Calu3 (cell line): Measurements from ENCODE around the gene TM7SF2. TPM values are rescaled to one million over a fixed set of nuclear protein-coding genes. Genes with fewer than 3 reads are reported as not detected.

Experiments
- BruUV-seq: library from RNA; stranded (reverse); fragments of 400-500 nt; replicated peaks from 2 replicates; lab custom pipeline; 2021; lab: Mats Ljungman, UMichigan
- CTCF ChIA-PET: fragments of 300-600 bp; sonication (Branson Sonifier 250); formaldehyde crosslinking; loops from one replicate; lab custom pipeline; 2022; ENCODE audit warnings: antibody characterized with exemption; lab: Charles Lee
- DNase-seq: peaks from one replicate; pipeline ENCODE4 v3.0.0; 2022
- H3K27ac Mint-ChIP-seq: one replicate; pipeline ENCODE4 v1.8.0; 2022; ENCODE audit warnings: mixed read lengths; ENCODE audit not compliant: unreplicated experiment
- H3K27me3 Mint-ChIP-seq: one replicate; pipeline ENCODE4 v1.8.0; 2022; ENCODE audit warnings: mixed read lengths; ENCODE audit not compliant: unreplicated experiment
- H3K36me3 Mint-ChIP-seq: one replicate; pipeline ENCODE4 v1.8.0; 2022; ENCODE audit warnings: mild to moderate bottlenecking, moderate library complexity, mixed read lengths; ENCODE audit not compliant: insufficient read depth, unreplicated experiment
- H3K4me1 Mint-ChIP-seq: one replicate; pipeline ENCODE4 v1.8.0; 2022; ENCODE audit warnings: mild to moderate bottlenecking, low read depth, mixed read lengths; ENCODE audit not compliant: unreplicated experiment
- H3K4me3 Mint-ChIP-seq: one replicate; pipeline ENCODE4 v1.8.0; 2022; ENCODE audit warnings: mild to moderate bottlenecking, low read depth, moderate library complexity, mixed read lengths; ENCODE audit not compliant: unreplicated experiment
- H3K9me3 Mint-ChIP-seq: one replicate; pipeline ENCODE4 v1.8.0; 2022; ENCODE audit warnings: low read depth, mixed read lengths; ENCODE audit not compliant: unreplicated experiment
- CTCF ChIP-seq: fragments of 200-600 bp; IDR thresholded peaks from one replicate; pipeline ENCODE4 v1.8.0; 2022; ENCODE audit warnings: antibody characterized with exemption; ENCODE audit not compliant: unreplicated experiment
- intact Hi-C: fragments of 100-400 bp; cut with micrococcal nuclease; formaldehyde crosslinking; loops from one replicate; pipeline ENCODE4 v1.10.0; 2022; ENCODE audit not compliant: unreplicated experiment
- total RNA-seq: library from RNA; stranded (reverse); gene quantifications from 2 replicates; pipeline ENCODE4 v1.2.3, GENCODE V29; 2022

TM7SF2 gene
- total RNA-seq, 1 experiment from 2014 or later, result 41.2 TPM

GRCh38 chr11:65156926-65157325, 45.3 kb downstream of the TM7SF2 start:
- intact Hi-C loops, result no loop called here
- no peak for DNase-seq
- Mint-ChIP-seq H3K27me3 (no peaks in the 10 kb centered on the region), H3K4me3 (no peak overlapping the region), H3K36me3 (no peaks in the 10 kb centered on the region), H3K4me1 (peaks cover 19% of the 10 kb centered on the region), H3K9me3 (no peaks in the 10 kb centered on the region), H3K27ac (no peak overlapping the region)
- no TSS peak for BruUV-seq
- CTCF ChIA-PET, result no interaction called here
- TF ChIP-seq CTCF, result no peak

- peaks cover 15% of the 10 kb centered on the region for H3K4me1 Mint-ChIP-seq
- TF ChIP-seq CTCF, result no peak
- DNase-seq, result no peak
- no peak overlapping the region for H3K4me3 Mint-ChIP-seq
- H3K27me3 Mint-ChIP-seq, result no peaks in the 10 kb centered on the region
- no TSS peak for BruUV-seq
- no peak overlapping the region for H3K27ac Mint-ChIP-seq
- no peaks in the 10 kb centered on the region for H3K9me3 Mint-ChIP-seq
- H3K36me3 Mint-ChIP-seq, result no peaks in the 10 kb centered on the region
- intact Hi-C loops, result no loop called here
- CTCF ChIA-PET, result interaction anchor here (0.6 kb wide), 1 partner anchor 529 kb away, joined by 3 read pairs; no protein-coding TSS in a partner anchor
Measured at GRCh38 chr11:65157336-65157735, 45.7 kb downstream of the TM7SF2 start.

GRCh38 chr11:65159012-65159411, 47.3 kb downstream of the TM7SF2 start:
- intact Hi-C loops, result no loop called here

GRCh38 chr11:65160643-65161042, 49.0 kb downstream of the TM7SF2 start:
- no peaks in the 10 kb centered on the region for H3K27me3 Mint-ChIP-seq
- BruUV-seq, result no TSS peak
- H3K4me3 Mint-ChIP-seq, result no peak overlapping the region
- no peak overlapping the region for H3K27ac Mint-ChIP-seq
- intact Hi-C loops, result no loop called here
- TF ChIP-seq CTCF, result no peak
- peaks cover 4% of the 10 kb centered on the region for H3K4me1 Mint-ChIP-seq
- DNase-seq, result no peak
- H3K9me3 Mint-ChIP-seq, result no peaks in the 10 kb centered on the region
- peaks cover 6% of the 10 kb centered on the region for H3K36me3 Mint-ChIP-seq
- CTCF ChIA-PET, result no interaction called here

More at GRCh38 chr11:65159012-65159411, 47.3 kb downstream of the TM7SF2 start:
- no peak for TF ChIP-seq CTCF
- CTCF ChIA-PET, result no interaction called here
- H3K9me3 Mint-ChIP-seq, result no peaks in the 10 kb centered on the region
- no peak overlapping the region for H3K4me3 Mint-ChIP-seq
- no peak for DNase-seq
- no peak overlapping the region for H3K27ac Mint-ChIP-seq
- no peaks in the 10 kb centered on the region for H3K27me3 Mint-ChIP-seq
- BruUV-seq, result no TSS peak
- H3K4me1 Mint-ChIP-seq, result no peaks in the 10 kb centered on the region
- H3K36me3 Mint-ChIP-seq, result no peaks in the 10 kb centered on the region
